GM23248 (cell line): ENCODE results near the gene ZBTB9. TPM values are rescaled to one million over a fixed set of nuclear protein-coding genes. Genes with fewer than 3 reads are reported as not detected.

Source experiments
- DNase-seq: peaks from one replicate; pipeline ENCODE4 v3.0.0-alpha.2; 2015
- H2AFZ ChIP-seq: fragments of 200-600 bp; sonication (generic); 2 replicates; pipeline ENCODE4 v1.6.1; 2016; ENCODE audit warnings: antibody characterized with exemption
- H3F3A ChIP-seq: fragments of 200-600 bp; sonication (generic); 2 replicates; pipeline ENCODE4 v1.6.1; 2016; ENCODE audit warnings: mild to moderate bottlenecking, antibody characterized with exemption, mixed run types; ENCODE audit not compliant: insufficient read depth
- H3K27ac ChIP-seq: fragments of 200-600 bp; sonication (generic); 2 replicates; pipeline ENCODE4 v1.5.1; 2016; ENCODE audit warnings: mild to moderate bottlenecking
- H3K27me3 ChIP-seq: fragments of 200-600 bp; sonication (generic); replicated peaks from 2 replicates; pipeline ENCODE4 v1.6.1; 2016; ENCODE audit warnings: mild to moderate bottlenecking; ENCODE audit not compliant: insufficient read depth
- H3K36me3 ChIP-seq: fragments of 200-600 bp; sonication (generic); 2 replicates; pipeline ENCODE4 v1.6.1; 2016; ENCODE audit warnings: low read depth, mild to moderate bottlenecking
- H3K4me1 ChIP-seq: fragments of 200-600 bp; sonication (generic); 2 replicates; pipeline ENCODE4 v1.6.1; 2016; ENCODE audit warnings: mild to moderate bottlenecking; ENCODE audit not compliant: insufficient read depth
- H3K4me2 ChIP-seq: fragments of 200-600 bp; sonication (generic); one replicate; pipeline ENCODE4 v1.6.1; 2016; ENCODE audit warnings: mild to moderate bottlenecking; ENCODE audit not compliant: unreplicated experiment
- H3K4me3 ChIP-seq: fragments of 200-600 bp; sonication (generic); 2 replicates; pipeline ENCODE4 v1.5.1; 2016; ENCODE audit warnings: mild to moderate bottlenecking
- H3K79me2 ChIP-seq: fragments of 200-600 bp; sonication (generic); 2 replicates; pipeline ENCODE4 v1.6.1; 2016; ENCODE audit warnings: mild to moderate bottlenecking; ENCODE audit not compliant: insufficient read depth
- H3K9ac ChIP-seq: fragments of 200-600 bp; sonication (generic); 2 replicates; pipeline ENCODE4 v1.6.1; 2016; ENCODE audit warnings: mild to moderate bottlenecking
- H3K9me2 ChIP-seq: fragments of 200-600 bp; sonication (generic); 2 replicates; pipeline ENCODE4 v1.6.1; 2016; ENCODE audit warnings: mixed run types, mild to moderate bottlenecking, moderate library complexity; ENCODE audit not compliant: insufficient read depth
- H3K9me3 ChIP-seq: fragments of 200-600 bp; sonication (generic); one replicate; pipeline ENCODE4 v1.6.1; 2017; ENCODE audit warnings: low read depth
- H4K20me1 ChIP-seq: fragments of 200-600 bp; sonication (generic); 2 replicates; pipeline ENCODE4 v1.6.0; 2016; ENCODE audit not compliant: insufficient read depth
- EZH2 ChIP-seq: fragments of 200-600 bp; sonication (generic); IDR thresholded peaks from 2 replicates; pipeline ENCODE4 v1.6.1; 2018; ENCODE audit warnings: antibody characterized with exemption, mild to moderate bottlenecking; ENCODE audit not compliant: insufficient read depth, poor library complexity, severe bottlenecking
- EZH2phosphoT487 ChIP-seq: fragments of 200-600 bp; sonication (generic); IDR thresholded peaks from 2 replicates; pipeline ENCODE4 v1.6.1; 2018; ENCODE audit warnings: antibody characterized with exemption, moderate library complexity, mild to moderate bottlenecking, low read depth; ENCODE audit not compliant: insufficient read depth
- WGBS, 2 experiments: methylation state at CpG; one replicate each; pipeline ENCODE4 v1.1.6; 2015 to 2017; ENCODE audit warnings: low lambda C conversion rate in 2 of 2, low coverage in 1 of 2; ENCODE audit errors: missing lambda C conversion rate in 2 of 2; 5-methylcytosine and 5-hydroxymethylcytosine counted together
- in situ Hi-C: fragments of 300-500 bp; cut with MboI; formaldehyde crosslinking; loops from 2 replicates; pipeline ENCODE4 v1.15.0; 2020
- polyA plus RNA-seq: library from polyadenylated mRNA; unstranded; fragments of >200 nt; fragmentation: Nextera tagmentation; extraction: Ambion mirVana; gene quantifications from 2 replicates; pipeline ENCODE4 v1.2.1, GENCODE V29; 2016
- total RNA-seq: library from RNA; depleted of rRNA; stranded (reverse); fragments of >200 nt; shearing (Covaris generic); gene quantifications from 2 replicates; pipeline ENCODE4 v1.2.3, GENCODE V29; 2014

The ZBTB9 gene
- total and polyA plus RNA-seq, 2 experiments from 2014 or later, result 3.5 to 7.0 TPM

DNA sequence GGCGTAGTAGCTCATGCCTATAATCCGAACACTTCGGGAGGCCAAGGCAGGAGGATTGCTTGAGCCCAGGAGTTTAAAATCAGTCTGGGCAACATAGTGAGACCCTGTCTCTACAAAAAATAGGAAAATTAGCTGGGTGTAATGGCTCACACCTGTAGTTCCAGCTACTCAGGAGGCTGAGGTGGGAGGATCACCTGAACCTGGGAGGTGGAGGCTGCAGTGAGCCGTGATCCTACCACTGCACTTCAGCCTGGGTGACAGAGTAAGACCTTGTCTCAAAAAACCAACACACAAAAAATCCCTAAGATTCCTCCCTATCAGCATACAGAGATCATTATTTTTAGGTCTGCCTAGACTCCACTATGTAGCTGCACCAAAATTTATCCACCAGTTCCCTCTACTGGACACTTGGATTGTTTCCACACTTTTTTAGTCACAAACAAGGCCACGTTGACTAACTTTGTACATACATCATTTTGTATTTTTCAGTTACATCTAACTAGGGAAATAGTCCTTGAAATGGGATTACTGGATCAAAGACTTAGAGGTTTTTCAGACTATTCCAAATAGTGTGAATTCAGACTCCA lies 47.2 kb upstream of the ZBTB9 start:
- H3K9me2 ChIP-seq, result no peaks in the 10 kb centered on the region
- in situ Hi-C loops, result no loop called here
- peak overlapping the region; percentile 34 for H3K27ac ChIP-seq
- H3K4me3 ChIP-seq, result no peak overlapping the region
- H4K20me1 ChIP-seq, result no peaks in the 10 kb centered on the region
- H3K9me3 ChIP-seq, result no peaks in the 10 kb centered on the region
- 82 to 83% methylated on average over 5 of the region's 5 CpGs for WGBS, 2 experiments
- TF ChIP-seq EZH2 (no peak), EZH2phosphoT487 (no peak)
- H2AFZ ChIP-seq, result peak overlapping the region; percentile 47
- no peaks in the 10 kb centered on the region for H3K27me3 ChIP-seq
- H3K36me3 ChIP-seq, result no peaks in the 10 kb centered on the region
- peaks cover 16% of the 10 kb centered on the region for H3K79me2 ChIP-seq
- no peak overlapping the region for H3K4me2 ChIP-seq
- H3F3A ChIP-seq, result peaks cover 27% of the 10 kb centered on the region
- H3K4me1 ChIP-seq, result 0 out of 2 replicates have a peak, but pooled peaks cover 1% of the 10 kb centered on the region
- peak; percentile 79 for DNase-seq
- H3K9ac ChIP-seq, result peak overlapping the region; percentile 10; the same call in 1 of the 2 replicates

DNA sequence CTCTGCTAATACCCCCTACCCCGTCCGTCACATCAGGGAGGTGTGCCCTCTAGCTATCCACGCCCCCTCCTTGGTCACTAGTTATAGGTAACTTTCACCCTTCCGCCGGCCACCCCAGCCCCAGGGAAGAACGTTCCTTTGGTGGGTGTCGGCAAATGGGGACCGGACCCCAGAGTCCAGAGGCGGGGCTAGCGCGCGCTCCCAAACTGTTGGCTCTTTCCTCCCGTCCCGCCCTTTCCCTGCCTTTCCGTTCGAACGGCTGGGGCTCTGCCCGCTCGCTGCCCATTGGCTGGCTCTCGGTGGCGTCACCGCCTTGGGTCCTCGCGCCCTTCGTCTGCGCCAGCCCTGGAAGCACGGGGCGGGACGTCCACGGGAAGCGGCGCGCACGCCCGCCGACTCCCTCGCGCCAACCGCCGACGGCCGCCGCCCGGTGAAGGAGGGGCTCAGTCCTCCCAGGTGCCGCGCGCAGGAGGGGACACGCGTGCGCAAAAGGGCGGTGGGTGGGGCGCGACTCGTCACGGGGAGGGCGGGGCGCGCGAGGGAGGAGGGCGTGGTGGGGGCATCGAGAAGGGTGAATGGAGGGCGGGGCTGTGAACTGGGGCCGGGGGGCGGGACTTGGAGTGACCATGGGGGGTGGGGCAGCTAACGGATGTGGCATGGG lies 44.2 kb upstream of the ZBTB9 start:
- Histone ChIP-seq H3K27me3 (no peaks in the 10 kb centered on the region), H4K20me1 (no peaks in the 10 kb centered on the region), H3K9me2 (no peaks in the 10 kb centered on the region), H3F3A (peaks cover 36% of the 10 kb centered on the region), H3K4me1 (0 out of 2 replicates have a peak, but pooled peaks cover 8% of the 10 kb centered on the region), H2AFZ (peak overlapping the region; percentile 88), H3K36me3 (no peaks in the 10 kb centered on the region), H3K9me3 (no peaks in the 10 kb centered on the region), H3K4me3 (peak overlapping the region; percentile 94), H3K79me2 (peaks cover 42% of the 10 kb centered on the region), H3K9ac (peak overlapping the region; percentile 94), H3K27ac (peak overlapping the region; percentile 76), H3K4me2 (peak overlapping the region; percentile 68)
- in situ Hi-C loops, result no loop called here
- no peak for TF ChIP-seq EZH2phosphoT487
- TF ChIP-seq EZH2, result no peak
- peak; percentile 99 for DNase-seq
- 1% methylated on average over 56 to 58 of the region's 65 CpGs for whole genome bisulfite sequencing, 2 experiments

DNA sequence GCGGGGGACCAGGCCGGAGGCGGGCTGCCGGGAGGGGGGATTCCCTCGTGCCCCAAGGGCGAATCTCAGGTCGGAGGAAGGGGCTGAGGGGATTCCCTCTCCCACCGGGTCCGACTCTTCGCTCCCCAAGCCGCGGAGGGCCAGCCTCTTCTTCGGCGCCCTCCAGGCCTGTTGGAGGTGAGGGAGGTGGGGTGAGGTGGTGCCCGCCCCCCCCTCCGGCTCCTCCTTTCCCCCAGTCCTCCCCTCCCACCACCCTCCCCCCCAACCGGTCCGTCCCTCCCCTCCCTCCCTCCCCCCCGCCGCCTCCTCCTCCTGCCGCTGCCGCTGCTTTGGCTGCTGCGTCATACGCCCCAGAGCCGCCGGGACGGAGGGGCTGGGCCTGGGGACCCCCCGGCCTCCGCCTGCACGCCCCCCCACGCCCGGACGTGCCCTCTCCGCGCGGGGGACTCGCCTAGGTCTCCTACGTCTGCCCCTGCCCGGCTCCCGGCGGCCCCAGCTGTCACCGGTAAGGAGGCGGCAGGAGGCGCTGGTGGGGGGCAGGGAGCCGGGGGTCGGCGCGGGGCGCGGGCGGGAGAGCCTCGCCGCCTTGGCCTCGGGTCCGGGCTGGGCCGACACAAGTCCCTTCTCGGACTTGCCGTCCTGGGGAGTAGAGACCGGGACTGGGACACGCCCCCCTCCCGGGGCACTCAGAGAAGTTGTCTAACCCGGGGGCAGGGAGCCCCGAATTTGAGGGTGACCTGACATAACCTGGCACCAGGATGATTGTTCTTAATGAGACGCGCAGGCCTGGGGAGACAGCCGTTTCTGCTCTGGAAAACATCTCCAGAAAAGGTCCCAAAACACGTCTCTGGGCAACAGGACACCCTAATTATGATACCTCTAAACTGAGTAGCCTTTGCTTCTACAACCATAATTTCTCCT lies 43.4 kb upstream of the ZBTB9 start, which contains the start of gene PHF1:
PHF1 (plus strand) TSS at position 304 of the 921 bp plus-strand sequence. CDS start 1,250 bp downstream, outside the sequence.
- Histone ChIP-seq H3K9me3 (no peaks in the 10 kb centered on the region), H3K27me3 (no peaks in the 10 kb centered on the region), H3F3A (peaks cover 40% of the 10 kb centered on the region), H3K79me2 (peaks cover 50% of the 10 kb centered on the region), H3K36me3 (no peaks in the 10 kb centered on the region), H3K9ac (peak within 1 kb of the TSS; percentile 94), H4K20me1 (no peaks in the 10 kb centered on the region), H2AFZ (peak within 1 kb of the TSS; percentile 88), H3K9me2 (no peaks in the 10 kb centered on the region), H3K4me2 (peak within 1 kb of the TSS; percentile 93), H3K27ac (peak within 1 kb of the TSS; percentile 76), H3K4me1 (peaks cover 16% of the 10 kb centered on the region; the same call in 1 of the 2 replicates), H3K4me3 (peak within 1 kb of the TSS; percentile 94)
- in situ Hi-C loops, result no loop called here
- DNase-seq, result peak; percentile 90
- no peak for TF ChIP-seq EZH2phosphoT487
- no peak for TF ChIP-seq EZH2
- WGBS, 2 experiments, result 2% methylated on average over 28 to 59 of the region's 67 CpGs

DNA sequence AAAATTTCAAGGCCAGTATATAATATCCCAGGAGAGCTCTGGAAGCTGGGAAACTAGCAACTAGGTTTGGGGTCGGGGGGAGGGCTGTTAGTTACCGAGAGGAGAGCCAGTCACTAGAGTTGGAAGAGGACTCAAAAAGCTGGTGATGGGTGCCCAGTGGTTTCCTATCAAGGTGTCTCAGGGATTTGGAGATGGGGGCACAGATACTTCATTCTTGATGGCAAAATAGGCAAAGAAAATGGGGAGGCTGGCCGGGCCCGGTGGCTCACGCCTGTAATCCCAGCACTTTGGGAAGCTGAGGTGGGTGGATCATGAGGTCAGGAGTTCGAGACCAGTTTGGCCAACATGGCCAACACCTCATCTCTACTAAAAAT lies 42.8 kb upstream of the ZBTB9 start:
- peak overlapping the region; percentile 93 for H3K4me2 ChIP-seq
- peak overlapping the region; percentile 94 for H3K4me3 ChIP-seq
- WGBS, 2 experiments, result 45 to 46% methylated on average over 6 of the region's 6 CpGs
- DNase-seq, result no peak
- H3K4me1 ChIP-seq, result peaks cover 22% of the 10 kb centered on the region; the same call in 1 of the 2 replicates
- no peaks in the 10 kb centered on the region for H3K9me2 ChIP-seq
- H4K20me1 ChIP-seq, result no peaks in the 10 kb centered on the region
- in situ Hi-C loops, result no loop called here
- H3K27ac ChIP-seq, result peak overlapping the region; percentile 76
- H3K9ac ChIP-seq, result peak overlapping the region; percentile 94
- no peaks in the 10 kb centered on the region for H3K27me3 ChIP-seq
- peaks cover 44% of the 10 kb centered on the region for H3F3A ChIP-seq
- no peaks in the 10 kb centered on the region for H3K36me3 ChIP-seq
- peaks cover 56% of the 10 kb centered on the region for H3K79me2 ChIP-seq
- H2AFZ ChIP-seq, result no peak overlapping the region
- TF ChIP-seq EZH2phosphoT487 (no peak), EZH2 (no peak)
- H3K9me3 ChIP-seq, result no peaks in the 10 kb centered on the region
